GM18508 (cell line): Measurements from ENCODE around the gene ACSBG1.
"Not testable (repeated sequence)": the region's sequence is repeated elsewhere in the genome, so short reads cannot be mapped to it uniquely, and the experiment has no call there.

Experiments used
- ATAC-seq: cut with Tn5 transposase; IDR thresholded peaks from one replicate; pipeline ENCODE4 v1.9.1; 2021; ENCODE audit warnings: moderate number of reproducible peaks; ENCODE audit not compliant: insufficient read depth, unreplicated experiment

Gene ACSBG1

GRCh38 chr15:78255421-78256043 lies 21.2 kb upstream of the ACSBG1 start:
- no peak for ATAC-seq

- ATAC-seq, result no peak
These were observed 16.8 kb upstream of the ACSBG1 start for GRCh38 chr15:78251136-78251535.

- ATAC-seq, result no peak
These were observed 14.8 kb upstream of the ACSBG1 start for GRCh38 chr15:78249131-78249530.

- ATAC-seq, result no peak
These were observed 13.5 kb upstream of the ACSBG1 start for GRCh38 chr15:78247911-78248310.

GRCh38 chr15:78245976-78246620 lies 11.7 kb upstream of the ACSBG1 start:
- not testable (repeated sequence) for ATAC-seq

GRCh38 chr15:78245392-78245791 lies 11.0 kb upstream of the ACSBG1 start:
- ATAC-seq, result not testable (repeated sequence)

GRCh38 chr15:78244893-78245292 lies 10.5 kb upstream of the ACSBG1 start:
- no peak for ATAC-seq

- ATAC-seq, result no peak
These were observed 9.7 kb upstream of the ACSBG1 start for GRCh38 chr15:78244101-78244500.

GRCh38 chr15:78243491-78243941 lies 9.2 kb upstream of the ACSBG1 start:
- ATAC-seq, result no peak

GRCh38 chr15:78243058-78243457 lies 8.7 kb upstream of the ACSBG1 start:
- ATAC-seq, result no peak

- ATAC-seq, result no peak
These were observed 7.8 kb upstream of the ACSBG1 start for GRCh38 chr15:78242128-78242527.

- no peak for ATAC-seq
These were observed 6.7 kb upstream of the ACSBG1 start for GRCh38 chr15:78241017-78241416.

- no peak for ATAC-seq
These were observed 5.4 kb upstream of the ACSBG1 start for GRCh38 chr15:78239811-78240210.

- ATAC-seq, result no peak
These were observed 2.8 kb upstream of the ACSBG1 start for GRCh38 chr15:78237146-78237545.

- no peak for ATAC-seq
These were observed 2.1 kb upstream of the ACSBG1 start for GRCh38 chr15:78236491-78236890.

- no peak for ATAC-seq
These were observed 869 bp downstream of the ACSBG1 start for GRCh38 chr15:78233496-78233895.

GRCh38 chr15:78232951-78233350 lies 1.4 kb downstream of the ACSBG1 start:
- ATAC-seq, result no peak

GRCh38 chr15:78229431-78230406 lies 4.6 kb downstream of the ACSBG1 start:
- ATAC-seq, result no peak

GRCh38 chr15:78228356-78228996 lies 5.9 kb downstream of the ACSBG1 start:
- no peak for ATAC-seq

GRCh38 chr15:78225783-78226541 lies 8.4 kb downstream of the ACSBG1 start:
- ATAC-seq, result no peak
